ENCODE data around the gene PRPF38A.

The PRPF38A gene

DNA sequence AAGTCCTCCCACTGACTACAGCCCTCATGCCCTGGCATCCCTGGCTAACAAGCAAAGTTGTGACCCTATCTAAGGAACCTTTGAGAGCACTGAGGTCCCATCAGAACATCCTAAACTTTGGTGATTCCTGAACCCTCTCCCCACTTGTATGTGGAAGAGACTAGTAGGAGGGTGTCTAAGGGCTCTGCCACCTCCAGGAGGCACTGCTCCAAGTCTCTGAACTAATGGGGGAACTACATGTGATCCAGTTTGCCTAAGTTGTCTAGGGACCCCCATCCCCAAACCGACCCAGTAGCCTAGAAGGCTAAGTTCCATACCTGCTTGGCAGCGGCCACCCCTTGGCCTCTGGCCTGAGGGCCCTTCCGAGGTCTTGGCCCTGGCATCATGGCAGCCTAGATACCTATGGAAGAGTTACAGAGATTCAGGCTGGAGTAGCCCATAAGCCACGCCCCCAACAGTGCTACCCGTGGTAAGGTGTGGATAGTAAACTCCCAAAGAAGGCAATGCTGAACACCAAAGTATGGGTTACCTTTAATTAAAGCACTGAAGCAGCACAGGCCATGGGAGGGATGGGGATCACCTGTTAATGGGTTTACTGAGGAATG, 40.1 kb upstream of the PRPF38A start:
- Histone ChIP-seq H2BK120ac (ENCODE audit: low read depth, low read length) (no peak overlapping the region), H2BK15ac (ENCODE audit: low read depth, poor library complexity, severe bottlenecking) (no peak overlapping the region), H4K91ac (ENCODE audit: low read length) (no peak overlapping the region), H2BK5ac (ENCODE audit: low read depth, low read length, poor library complexity, severe bottlenecking) (no peak overlapping the region), H3K4me3 (ENCODE audit: insufficient read depth in 1 of 2, low read depth in 1 of 2, low read length in 2 of 2) (peak overlapping the region in 1 of 2 experiments; percentile 88), H4K8ac (ENCODE audit: low read length) (peak overlapping the region; percentile 12), H3K18ac (ENCODE audit: low read depth in 1 of 2, low read length in 2 of 2) (no peak overlapping the region), H2AFZ (ENCODE audit: low read depth, low read length) (no peak overlapping the region), H3K27me3 (ENCODE audit: control insufficient read depth in 1 of 2, insufficient read depth in 1 of 2, low read length in 2 of 2) (no peaks in the 10 kb centered on the region), H3K9ac (ENCODE audit: low read length) (peak overlapping the region; percentile 92), H3K27ac (ENCODE audit: low read length, poor library complexity, severe bottlenecking) (no peak overlapping the region), H3K36me3 (ENCODE audit: control insufficient read depth in 1 of 2, insufficient read depth in 2 of 2, low read depth in 1 of 2, low read length in 2 of 2) (peaks cover 37 to 43% of the 10 kb centered on the region in 2 experiments), H3K14ac (ENCODE audit: low read length in 2 of 2) (no peak overlapping the region), H2AK5ac (ENCODE audit: low read length, severe bottlenecking) (peak overlapping the region; percentile 24), H3K9me3 (ENCODE audit: control insufficient read depth, low read length) (no peaks in the 10 kb centered on the region), H3K4me1 (ENCODE audit: control insufficient read depth, insufficient read depth, low read depth, low read length) (peaks cover 22% of the 10 kb centered on the region), H2BK12ac (ENCODE audit: low read length in 2 of 2) (peak overlapping the region in 1 of 2 experiments; percentile 23), H3K4ac (ENCODE audit: low read depth in 1 of 2, low read length in 2 of 2) (no peak overlapping the region), H3K4me2 (ENCODE audit: low read length, poor library complexity, severe bottlenecking) (peak overlapping the region; percentile 87), H3K23ac (ENCODE audit: low read length in 2 of 2) (no peak overlapping the region), H3K79me1 (replicated peaks; ENCODE audit: low read length, poor library complexity, severe bottlenecking) (peaks cover 40% of the 10 kb centered on the region)
- no peak for DNase-seq
- 88% methylated on average over 5 of the region's 5 CpGs for WGBS

DNA sequence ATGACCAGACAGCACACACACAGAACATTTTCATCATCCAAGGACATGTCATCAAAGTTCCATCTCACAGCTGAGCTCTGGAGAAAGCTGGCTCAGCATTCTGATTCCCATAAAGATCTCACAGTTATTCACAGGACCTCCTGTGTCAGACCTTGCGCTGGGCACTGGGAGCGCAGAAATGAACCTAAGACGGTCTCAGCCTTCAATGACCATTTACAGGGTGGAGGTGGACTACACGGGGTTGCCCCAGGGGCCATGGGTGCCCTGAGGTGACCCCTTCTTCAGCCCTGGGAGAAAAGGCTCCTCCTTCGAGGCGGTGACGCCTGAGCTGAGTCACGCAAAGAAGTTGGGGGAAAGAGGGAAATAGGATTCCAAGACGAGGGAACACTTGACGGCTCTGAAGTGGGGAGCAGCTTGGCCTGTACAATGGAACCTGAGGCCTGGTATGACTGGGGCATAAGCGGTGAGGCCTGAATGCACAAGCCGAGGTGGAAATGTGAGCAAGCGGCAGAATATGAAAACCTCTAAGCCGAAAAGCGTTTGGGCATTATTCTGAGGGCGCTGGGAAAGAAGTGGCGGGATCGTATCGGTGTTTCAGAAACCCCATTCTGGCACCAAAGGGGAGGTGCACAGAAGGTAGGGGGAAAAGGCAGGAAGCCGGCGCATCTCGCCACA, 39.2 kb upstream of the PRPF38A start:
- peak overlapping the region; percentile 38 for H2AK5ac ChIP-seq (ENCODE audit: low read length, severe bottlenecking)
- H3K27ac ChIP-seq (ENCODE audit: low read length, poor library complexity, severe bottlenecking), result peak overlapping the region; percentile 77
- peaks cover 22% of the 10 kb centered on the region for H3K4me1 ChIP-seq (ENCODE audit: control insufficient read depth, insufficient read depth, low read depth, low read length)
- no peaks in the 10 kb centered on the region for H3K27me3 ChIP-seq (ENCODE audit: control insufficient read depth in 1 of 2, insufficient read depth in 1 of 2, low read length in 2 of 2)
- H3K36me3 ChIP-seq (ENCODE audit: control insufficient read depth in 1 of 2, insufficient read depth in 2 of 2, low read depth in 1 of 2, low read length in 2 of 2), result peaks cover 29 to 35% of the 10 kb centered on the region in 2 experiments
- DNase-seq, result peak; percentile 92
- H3K14ac ChIP-seq (ENCODE audit: low read length in 2 of 2), result peak overlapping the region in 1 of 2 experiments; percentile 100
- H4K91ac ChIP-seq (ENCODE audit: low read length), result peak overlapping the region; percentile 98
- peak overlapping the region; percentile 99 to 100 for H3K4ac ChIP-seq (ENCODE audit: low read depth in 1 of 2, low read length in 2 of 2)
- 7% methylated on average over 22 of the region's 22 CpGs for WGBS
- peak overlapping the region; percentile 67 to 94 for H3K23ac ChIP-seq (ENCODE audit: low read length in 2 of 2)
- peak overlapping the region; percentile 88 to 94 for H3K4me3 ChIP-seq (ENCODE audit: insufficient read depth in 1 of 2, low read depth in 1 of 2, low read length in 2 of 2)
- H3K9ac ChIP-seq (ENCODE audit: low read length), result peak overlapping the region; percentile 92
- H2BK5ac ChIP-seq (ENCODE audit: low read depth, low read length, poor library complexity, severe bottlenecking), result no peak overlapping the region
- H2BK120ac ChIP-seq (ENCODE audit: low read depth, low read length), result peak overlapping the region; percentile 82
- H4K8ac ChIP-seq (ENCODE audit: low read length), result peak overlapping the region; percentile 93
- peak overlapping the region; percentile 87 for H3K4me2 ChIP-seq (ENCODE audit: low read length, poor library complexity, severe bottlenecking)
- H2BK12ac ChIP-seq (ENCODE audit: low read length in 2 of 2), result peak overlapping the region; percentile 29 to 57
- H3K9me3 ChIP-seq (ENCODE audit: control insufficient read depth, low read length), result no peaks in the 10 kb centered on the region
- peak overlapping the region; percentile 82 for H2BK15ac ChIP-seq (ENCODE audit: low read depth, poor library complexity, severe bottlenecking)
- H3K18ac ChIP-seq (ENCODE audit: low read depth in 1 of 2, low read length in 2 of 2), result peak overlapping the region; percentile 95 to 99
- peaks cover 32% of the 10 kb centered on the region for H3K79me1 ChIP-seq (replicated peaks; ENCODE audit: low read length, poor library complexity, severe bottlenecking)
- H2AFZ ChIP-seq (ENCODE audit: low read depth, low read length), result peak overlapping the region; percentile 91

DNA sequence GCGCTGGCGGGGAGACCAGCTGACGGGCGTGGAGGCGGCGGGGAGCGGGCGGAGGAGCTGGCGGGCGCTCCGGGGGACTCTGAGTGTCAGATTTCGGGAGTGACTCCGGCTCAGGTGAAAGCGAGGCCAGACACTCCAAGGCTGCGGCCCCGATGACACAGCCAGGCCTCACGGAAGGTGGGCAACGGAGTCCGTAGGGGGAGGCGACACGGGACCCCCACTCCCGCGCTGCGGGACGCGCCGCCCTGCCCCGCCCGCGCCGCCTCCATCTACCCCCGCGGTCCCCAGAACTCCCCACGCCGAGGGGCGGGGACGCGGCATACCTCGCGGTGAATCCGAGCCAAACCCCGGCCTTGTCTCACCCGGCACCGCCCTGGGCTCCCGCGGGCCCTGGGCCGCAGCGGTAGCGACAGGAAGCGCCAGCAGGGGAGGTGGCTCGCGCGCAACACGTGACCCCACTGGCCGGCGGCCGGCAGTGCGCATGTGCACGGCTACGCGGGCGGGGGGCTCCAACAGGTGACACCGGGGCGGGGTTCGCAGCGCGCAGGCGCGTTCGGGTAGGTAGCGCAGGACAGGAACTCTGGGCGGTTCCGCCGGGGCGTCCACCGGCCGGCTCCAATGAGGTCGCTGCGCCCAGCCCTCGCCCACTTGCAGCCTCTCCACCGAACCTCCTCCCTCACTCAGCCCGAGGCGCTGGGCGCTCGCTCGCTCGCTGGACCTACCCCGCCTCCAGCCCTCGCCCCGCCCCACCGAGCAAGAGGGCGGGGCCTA, 38.5 kb upstream of the PRPF38A start, which contains the start of gene CC2D1B:
Gene CC2D1B (minus strand): TSS at position 460 of the 771 bp plus-strand sequence. CDS start 1,585 bp downstream, outside the sequence.
- H3K4me1 ChIP-seq (ENCODE audit: control insufficient read depth, insufficient read depth, low read depth, low read length), result peaks cover 22% of the 10 kb centered on the region
- peak within 1 kb of the TSS; percentile 92 for H3K9ac ChIP-seq (ENCODE audit: low read length)
- H2BK15ac ChIP-seq (ENCODE audit: low read depth, poor library complexity, severe bottlenecking), result peak within 1 kb of the TSS; percentile 82
- peak within 1 kb of the TSS in 1 of 2 experiments; percentile 100 for H3K14ac ChIP-seq (ENCODE audit: low read length in 2 of 2)
- H3K27me3 ChIP-seq (ENCODE audit: control insufficient read depth in 1 of 2, insufficient read depth in 1 of 2, low read length in 2 of 2), result no peaks in the 10 kb centered on the region
- peak within 1 kb of the TSS; percentile 82 for H2BK120ac ChIP-seq (ENCODE audit: low read depth, low read length)
- peaks cover 25% of the 10 kb centered on the region for H3K79me1 ChIP-seq (replicated peaks; ENCODE audit: low read length, poor library complexity, severe bottlenecking)
- H2BK12ac ChIP-seq (ENCODE audit: low read length in 2 of 2), result peak within 1 kb of the TSS; percentile 29 to 57
- peak within 1 kb of the TSS; percentile 87 for H3K4me2 ChIP-seq (ENCODE audit: low read length, poor library complexity, severe bottlenecking)
- H3K4ac ChIP-seq (ENCODE audit: low read depth in 1 of 2, low read length in 2 of 2), result peak within 1 kb of the TSS; percentile 99 to 100
- H3K27ac ChIP-seq (ENCODE audit: low read length, poor library complexity, severe bottlenecking), result peak within 1 kb of the TSS; percentile 77
- H2BK5ac ChIP-seq (ENCODE audit: low read depth, low read length, poor library complexity, severe bottlenecking), result peak within 1 kb of the TSS; percentile 81
- DNase-seq, result peak; percentile 98
- H2AFZ ChIP-seq (ENCODE audit: low read depth, low read length), result peak within 1 kb of the TSS; percentile 91
- H3K18ac ChIP-seq (ENCODE audit: low read depth in 1 of 2, low read length in 2 of 2), result peak within 1 kb of the TSS; percentile 95 to 99
- peak within 1 kb of the TSS; percentile 88 to 94 for H3K4me3 ChIP-seq (ENCODE audit: insufficient read depth in 1 of 2, low read depth in 1 of 2, low read length in 2 of 2)
- peak within 1 kb of the TSS; percentile 98 for H4K91ac ChIP-seq (ENCODE audit: low read length)
- peaks cover 22 to 27% of the 10 kb centered on the region in 2 experiments for H3K36me3 ChIP-seq (ENCODE audit: control insufficient read depth in 1 of 2, insufficient read depth in 2 of 2, low read depth in 1 of 2, low read length in 2 of 2)
- H3K23ac ChIP-seq (ENCODE audit: low read length in 2 of 2), result peak within 1 kb of the TSS; percentile 67 to 94
- H2AK5ac ChIP-seq (ENCODE audit: low read length, severe bottlenecking), result peak within 1 kb of the TSS; percentile 38
- no peaks in the 10 kb centered on the region for H3K9me3 ChIP-seq (ENCODE audit: control insufficient read depth, low read length)
- H4K8ac ChIP-seq (ENCODE audit: low read length), result peak within 1 kb of the TSS; percentile 93
- WGBS, result under 1% methylated on average over 76 of the region's 92 CpGs

DNA sequence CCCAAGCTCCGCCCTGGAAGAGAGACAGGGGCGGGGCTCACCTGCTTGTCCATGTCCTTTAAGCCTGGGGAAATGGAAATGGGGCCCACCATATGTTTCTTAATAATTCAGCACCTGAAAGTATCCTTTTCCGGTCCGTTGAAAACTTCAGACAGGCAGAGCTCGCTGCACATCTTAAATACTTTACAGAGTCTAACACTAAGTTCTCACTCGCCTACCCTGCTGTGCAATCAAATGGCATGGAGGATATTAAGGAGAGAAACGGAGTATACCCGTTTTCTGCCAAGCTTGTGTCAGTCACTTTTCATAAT, 37.9 kb upstream of the PRPF38A start:
- no peak overlapping the region for H2BK5ac ChIP-seq (ENCODE audit: low read depth, low read length, poor library complexity, severe bottlenecking)
- H3K9ac ChIP-seq (ENCODE audit: low read length), result no peak overlapping the region

More for the DNA sequence above, 37.9 kb upstream of the PRPF38A start:
- Histone ChIP-seq H3K14ac (ENCODE audit: low read length in 2 of 2) (no peak overlapping the region), H2BK12ac (ENCODE audit: low read length in 2 of 2) (no peak overlapping the region), H3K4ac (ENCODE audit: low read depth in 1 of 2, low read length in 2 of 2) (no peak overlapping the region), H3K4me1 (ENCODE audit: control insufficient read depth, insufficient read depth, low read depth, low read length) (peaks cover 22% of the 10 kb centered on the region), H2BK15ac (ENCODE audit: low read depth, poor library complexity, severe bottlenecking) (no peak overlapping the region), H3K4me3 (ENCODE audit: insufficient read depth in 1 of 2, low read depth in 1 of 2, low read length in 2 of 2) (peak overlapping the region; percentile 88 to 94), H4K8ac (ENCODE audit: low read length) (no peak overlapping the region), H3K36me3 (ENCODE audit: control insufficient read depth in 1 of 2, insufficient read depth in 2 of 2, low read depth in 1 of 2, low read length in 2 of 2) (peaks cover 16 to 22% of the 10 kb centered on the region in 2 experiments), H3K27ac (ENCODE audit: low read length, poor library complexity, severe bottlenecking) (no peak overlapping the region), H2AFZ (ENCODE audit: low read depth, low read length) (no peak overlapping the region), H3K18ac (ENCODE audit: low read depth in 1 of 2, low read length in 2 of 2) (no peak overlapping the region), H3K27me3 (ENCODE audit: control insufficient read depth in 1 of 2, insufficient read depth in 1 of 2, low read length in 2 of 2) (no peaks in the 10 kb centered on the region), H3K79me1 (replicated peaks; ENCODE audit: low read length, poor library complexity, severe bottlenecking) (peaks cover 20% of the 10 kb centered on the region), H3K4me2 (ENCODE audit: low read length, poor library complexity, severe bottlenecking) (peak overlapping the region; percentile 27), H2AK5ac (ENCODE audit: low read length, severe bottlenecking) (no peak overlapping the region), H2BK120ac (ENCODE audit: low read depth, low read length) (no peak overlapping the region), H3K23ac (ENCODE audit: low read length in 2 of 2) (no peak overlapping the region), H4K91ac (ENCODE audit: low read length) (no peak overlapping the region), H3K9me3 (ENCODE audit: control insufficient read depth, low read length) (no peaks in the 10 kb centered on the region)
- 41% methylated on average over 8 of the region's 8 CpGs for WGBS
- DNase-seq, result no peak

Measured in mesenchymal stem cell (in vitro differentiated cells and primary cell).